Activated CD4-positive, alpha-beta memory T cell treated with anti-CD3 and anti-CD28 coated beads, Interleukin-2, amount 10 ng/mL, durations not matched to agents 7 days and 5 days (primary cell): ENCODE measurements around the gene SNRK. TPM values are rescaled to one million over a fixed set of nuclear protein-coding genes. Genes with fewer than 3 reads are reported as not detected.

Experiments used
- CTCF ChIA-PET: fragments of 350-600 bp; sonication (Branson Sonifier 250); formaldehyde crosslinking; loops from one replicate; lab custom pipeline; 2021; ENCODE audit warnings: antibody characterized with exemption, inconsistent platforms; lab: Charles Lee
- POLR2A ChIA-PET: fragments of 350-600 bp; sonication (Branson Sonifier 250); formaldehyde crosslinking; loops from one replicate; lab custom pipeline; 2021; ENCODE audit warnings: antibody characterized with exemption; lab: Charles Lee
- DNase-seq: peaks from one replicate; pipeline ENCODE4 v3.0.0-alpha.2; 2020
- H3K27ac Mint-ChIP-seq: one replicate; pipeline ENCODE4 v1.8.0; 2021; ENCODE audit warnings: mild to moderate bottlenecking, mixed read lengths
- H3K27me3 Mint-ChIP-seq: one replicate; pipeline ENCODE4 v1.8.0; 2021; ENCODE audit warnings: mixed read lengths
- H3K36me3 Mint-ChIP-seq: one replicate; pipeline ENCODE4 v1.8.0; 2021; ENCODE audit warnings: low read depth, mixed read lengths
- H3K4me1 Mint-ChIP-seq: one replicate; pipeline ENCODE4 v1.8.0; 2021; ENCODE audit warnings: mixed read lengths
- H3K4me3 Mint-ChIP-seq: one replicate; pipeline ENCODE4 v1.8.0; 2021; ENCODE audit warnings: mild to moderate bottlenecking, mixed read lengths
- H3K9me3 Mint-ChIP-seq: one replicate; pipeline ENCODE4 v1.8.0; 2021; ENCODE audit warnings: mixed read lengths
- total RNA-seq, 2 experiments: library from RNA; stranded (reverse); gene quantifications; one replicate each; pipeline ENCODE4 v1.2.3, GENCODE V29; 2021

SNRK gene
- total RNA-seq, 2 experiments from 2014 or later, result 71.0 to 73.1 TPM

GRCh38 chr3:43319376-43319775 is 33.0 kb downstream of the SNRK start:
- Mint-ChIP-seq H3K36me3 (peaks cover 64% of the 10 kb centered on the region), H3K4me3 (no peak overlapping the region)
- CTCF ChIA-PET, result no interaction called here

GRCh38 chr3:43319794-43320193 is 33.5 kb downstream of the SNRK start:
- H3K4me1 Mint-ChIP-seq, result peaks cover 18% of the 10 kb centered on the region
- DNase-seq, result no peak
- ChIA-PET POLR2A (no interaction called here), CTCF (no interaction called here)
- H3K36me3 Mint-ChIP-seq, result peaks cover 61% of the 10 kb centered on the region
- H3K9me3 Mint-ChIP-seq, result peaks cover 2% of the 10 kb centered on the region
- no peak overlapping the region for H3K4me3 Mint-ChIP-seq
- H3K27ac Mint-ChIP-seq, result no peak overlapping the region
- H3K27me3 Mint-ChIP-seq, result no peaks in the 10 kb centered on the region

More at GRCh38 chr3:43319376-43319775, 33.0 kb downstream of the SNRK start:
- Mint-ChIP-seq H3K27me3 (no peaks in the 10 kb centered on the region), H3K9me3 (peaks cover 2% of the 10 kb centered on the region), H3K4me1 (peaks cover 17% of the 10 kb centered on the region), H3K27ac (no peak overlapping the region)
- POLR2A ChIA-PET, result no interaction called here
- no peak for DNase-seq

GRCh38 chr3:43320288-43320687 is 33.9 kb downstream of the SNRK start:
- no peaks in the 10 kb centered on the region for H3K27me3 Mint-ChIP-seq
- H3K4me3 Mint-ChIP-seq, result no peak overlapping the region
- no peak overlapping the region for H3K27ac Mint-ChIP-seq
- no peak for DNase-seq
- CTCF ChIA-PET, result interaction anchor here (0.7 kb wide), 1 partner anchor 1539 kb away, joined by 4 read pairs; no protein-coding TSS in a partner anchor
- POLR2A ChIA-PET, result interaction anchor here (0.6 kb wide), 1 partner anchor 264 kb away, joined by 3 read pairs; no protein-coding TSS in a partner anchor
- peaks cover 2% of the 10 kb centered on the region for H3K9me3 Mint-ChIP-seq
- H3K36me3 Mint-ChIP-seq, result peaks cover 57% of the 10 kb centered on the region
- peaks cover 17% of the 10 kb centered on the region for H3K4me1 Mint-ChIP-seq

- peaks cover 29% of the 10 kb centered on the region for H3K4me1 Mint-ChIP-seq
- H3K36me3 Mint-ChIP-seq, result peaks cover 59% of the 10 kb centered on the region
- no peak overlapping the region for H3K27ac Mint-ChIP-seq
- no peaks in the 10 kb centered on the region for H3K27me3 Mint-ChIP-seq
- no peak for DNase-seq
- no peak overlapping the region for H3K4me3 Mint-ChIP-seq
- CTCF ChIA-PET, result no interaction called here
- H3K9me3 Mint-ChIP-seq, result peaks cover 2% of the 10 kb centered on the region
- POLR2A ChIA-PET, result no interaction called here
Observed at GRCh38 chr3:43323541-43323940, 37.2 kb downstream of the SNRK start.

- Mint-ChIP-seq H3K36me3 (peaks cover 57% of the 10 kb centered on the region), H3K27me3 (no peaks in the 10 kb centered on the region), H3K9me3 (peaks cover 2% of the 10 kb centered on the region), H3K27ac (no peak overlapping the region), H3K4me3 (no peak overlapping the region), H3K4me1 (peaks cover 29% of the 10 kb centered on the region)
- POLR2A ChIA-PET, result no interaction called here
- no peak for DNase-seq
- CTCF ChIA-PET, result interaction anchor here (1.0 kb wide), 1 partner anchor 56 kb away, joined by 3 read pairs; no protein-coding TSS in a partner anchor
Observed at GRCh38 chr3:43326891-43327581, 40.7 kb downstream of the SNRK start.

GRCh38 chr3:43327582-43327979 is 41.2 kb downstream of the SNRK start:
- Mint-ChIP-seq H3K27me3 (no peaks in the 10 kb centered on the region), H3K9me3 (peaks cover 2% of the 10 kb centered on the region), H3K4me3 (no peak overlapping the region), H3K27ac (no peak overlapping the region), H3K36me3 (peaks cover 57% of the 10 kb centered on the region), H3K4me1 (peaks cover 29% of the 10 kb centered on the region)
- ChIA-PET CTCF (interaction anchor here (1.0 kb wide), 1 partner anchor 55 kb away, joined by 3 read pairs; no protein-coding TSS in a partner anchor), POLR2A (no interaction called here)
- no peak for DNase-seq

GRCh38 chr3:43328653-43329052 is 42.3 kb downstream of the SNRK start:
- Mint-ChIP-seq H3K9me3 (peaks cover 6% of the 10 kb centered on the region), H3K27me3 (no peaks in the 10 kb centered on the region), H3K27ac (no peak overlapping the region), H3K36me3 (peaks cover 57% of the 10 kb centered on the region), H3K4me3 (no peak overlapping the region), H3K4me1 (peaks cover 29% of the 10 kb centered on the region)
- ChIA-PET CTCF (no interaction called here), POLR2A (no interaction called here)
- DNase-seq, result no peak

GRCh38 chr3:43330981-43331380 is 44.6 kb downstream of the SNRK start:
- POLR2A ChIA-PET, result no interaction called here
- Mint-ChIP-seq H3K27ac (no peak overlapping the region), H3K9me3 (peaks cover 16% of the 10 kb centered on the region), H3K4me3 (no peak overlapping the region), H3K4me1 (peaks cover 22% of the 10 kb centered on the region), H3K36me3 (peaks cover 69% of the 10 kb centered on the region), H3K27me3 (no peaks in the 10 kb centered on the region)
- CTCF ChIA-PET, result no interaction called here
- DNase-seq, result no peak

- CTCF ChIA-PET, result no interaction called here
- H3K9me3 Mint-ChIP-seq, result peaks cover 20% of the 10 kb centered on the region
- H3K36me3 Mint-ChIP-seq, result peaks cover 69% of the 10 kb centered on the region
- peaks cover 18% of the 10 kb centered on the region for H3K4me1 Mint-ChIP-seq
- no peaks in the 10 kb centered on the region for H3K27me3 Mint-ChIP-seq
- no peak overlapping the region for H3K4me3 Mint-ChIP-seq
- POLR2A ChIA-PET, result no interaction called here
- no peak for DNase-seq
- H3K27ac Mint-ChIP-seq, result no peak overlapping the region
Observed at GRCh38 chr3:43331381-43331780, 45.0 kb downstream of the SNRK start.

GRCh38 chr3:43334976-43335375 is 48.6 kb downstream of the SNRK start:
- Mint-ChIP-seq H3K4me1 (peaks cover 2% of the 10 kb centered on the region), H3K36me3 (peaks cover 83% of the 10 kb centered on the region), H3K4me3 (no peak overlapping the region), H3K9me3 (peaks cover 36% of the 10 kb centered on the region), H3K27me3 (no peaks in the 10 kb centered on the region), H3K27ac (no peak overlapping the region)
- CTCF ChIA-PET, result no interaction called here
- POLR2A ChIA-PET, result interaction anchor here (1.0 to 1.2 kb wide), 3 partner anchors 12 to 172 kb away, joined by 3 to 5 read pairs (median 3); no protein-coding TSS in a partner anchor
- no peak for DNase-seq

GRCh38 chr3:43335799-43336198 is 49.5 kb downstream of the SNRK start:
- ChIA-PET CTCF (no interaction called here), POLR2A (interaction anchor here (1.0 to 1.7 kb wide), 2 partner anchors 11 to 105 kb away, joined by 3 to 5 read pairs; no protein-coding TSS in a partner anchor)
- H3K4me3 Mint-ChIP-seq, result no peak overlapping the region
- peaks cover 5% of the 10 kb centered on the region for H3K4me1 Mint-ChIP-seq
- H3K27ac Mint-ChIP-seq, result no peak overlapping the region
- peaks cover 38% of the 10 kb centered on the region for H3K9me3 Mint-ChIP-seq
- peaks cover 91% of the 10 kb centered on the region for H3K36me3 Mint-ChIP-seq
- no peak for DNase-seq
- H3K27me3 Mint-ChIP-seq, result no peaks in the 10 kb centered on the region

- Mint-ChIP-seq H3K9me3 (peaks cover 34% of the 10 kb centered on the region), H3K4me3 (no peak overlapping the region), H3K27ac (no peak overlapping the region), H3K27me3 (no peaks in the 10 kb centered on the region), H3K36me3 (peaks cover 93% of the 10 kb centered on the region), H3K4me1 (peaks cover 17% of the 10 kb centered on the region)
- ChIA-PET POLR2A (interaction anchor here (0.6 kb wide), 1 partner anchor 51 kb away, joined by 3 read pairs; no protein-coding TSS in a partner anchor), CTCF (interaction anchor here (2.0 kb wide), 1 partner anchor 176 kb away, joined by 4 read pairs; no protein-coding TSS in a partner anchor)
- no peak for DNase-seq
Observed at GRCh38 chr3:43338295-43338694, 52.0 kb downstream of the SNRK start.

GRCh38 chr3:43340403-43340802 is 54.1 kb downstream of the SNRK start:
- Mint-ChIP-seq H3K4me1 (peaks cover 36% of the 10 kb centered on the region), H3K9me3 (peaks cover 27% of the 10 kb centered on the region), H3K4me3 (no peak overlapping the region), H3K27ac (no peak overlapping the region), H3K27me3 (no peaks in the 10 kb centered on the region), H3K36me3 (peaks cover 96% of the 10 kb centered on the region)
- CTCF ChIA-PET, result no interaction called here
- POLR2A ChIA-PET, result no interaction called here
- no peak for DNase-seq
